C4-2B (cell line): ENCODE results near the gene AUTS2.

Source experiments
- ZFX ChIP-seq: fragments of 450-650 bp; IDR thresholded peaks from 2 replicates; pipeline ENCODE4 v1.6.1; 2017
- TF ChIP-seq, protein P1 (sequence below): fragments of 450-650 bp; conservative IDR thresholded peaks from 2 replicates; pipeline ENCODE4 v1.5.1; 2017; ENCODE audit warnings: mild to moderate bottlenecking

DNA sequence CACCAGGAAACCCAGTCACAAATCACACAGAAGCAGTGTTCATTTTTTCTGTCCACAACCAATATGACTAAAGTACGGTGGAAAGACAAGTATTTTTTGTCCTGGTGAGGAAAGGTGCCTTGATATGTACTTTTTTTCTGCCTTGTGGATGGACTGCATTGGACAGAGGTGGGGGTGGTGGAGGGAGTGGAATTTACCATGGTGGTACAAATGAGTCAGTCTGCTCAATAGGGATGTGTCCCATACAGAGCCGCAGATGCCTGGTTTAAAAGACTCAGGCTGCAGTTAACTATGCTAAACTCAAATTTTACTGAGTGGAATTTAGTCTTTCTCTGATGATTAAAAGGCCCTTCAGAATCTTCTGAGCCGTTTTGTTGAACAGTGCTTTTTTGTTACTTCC, 859.2 kb downstream of the AUTS2 start:
- TF ChIP-seq, protein P1, sequence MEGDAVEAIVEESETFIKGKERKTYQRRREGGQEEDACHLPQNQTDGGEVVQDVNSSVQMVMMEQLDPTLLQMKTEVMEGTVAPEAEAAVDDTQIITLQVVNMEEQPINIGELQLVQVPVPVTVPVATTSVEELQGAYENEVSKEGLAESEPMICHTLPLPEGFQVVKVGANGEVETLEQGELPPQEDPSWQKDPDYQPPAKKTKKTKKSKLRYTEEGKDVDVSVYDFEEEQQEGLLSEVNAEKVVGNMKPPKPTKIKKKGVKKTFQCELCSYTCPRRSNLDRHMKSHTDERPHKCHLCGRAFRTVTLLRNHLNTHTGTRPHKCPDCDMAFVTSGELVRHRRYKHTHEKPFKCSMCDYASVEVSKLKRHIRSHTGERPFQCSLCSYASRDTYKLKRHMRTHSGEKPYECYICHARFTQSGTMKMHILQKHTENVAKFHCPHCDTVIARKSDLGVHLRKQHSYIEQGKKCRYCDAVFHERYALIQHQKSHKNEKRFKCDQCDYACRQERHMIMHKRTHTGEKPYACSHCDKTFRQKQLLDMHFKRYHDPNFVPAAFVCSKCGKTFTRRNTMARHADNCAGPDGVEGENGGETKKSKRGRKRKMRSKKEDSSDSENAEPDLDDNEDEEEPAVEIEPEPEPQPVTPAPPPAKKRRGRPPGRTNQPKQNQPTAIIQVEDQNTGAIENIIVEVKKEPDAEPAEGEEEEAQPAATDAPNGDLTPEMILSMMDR, result no peak
- TF ChIP-seq ZFX, result no peak
